Dermis microvascular lymphatic vessel endothelial cell (primary cell): Measurements from ENCODE around the gene KCNK18. TPM values are rescaled to one million over a fixed set of nuclear protein-coding genes. Genes with fewer than 3 reads are reported as not detected.
A peak's percentile ranks its signal among the peaks of the same experiment; 100 is the strongest.

Source experiments
- DNase-seq, 2 donors: peaks; one replicate each; pipeline versions ENCODE4 v3.0.0 to v3.0.0-alpha.2; 2010; ENCODE audit warnings: low read depth in 2 of 2
- total RNA-seq: library from RNA; depleted of rRNA; stranded (reverse); fragments of >200 nt; gene quantifications from 2 replicates; pipeline ENCODE4 v1.2.1, GENCODE V29; 2014

The KCNK18 gene
- total RNA-seq, result not detected in 2 replicates

- no peak for DNase-seq
These were observed at the start of gene KCNK18 for GRCh38 chr10:117197189-117197588. Gene KCNK18, plus strand, starts transcription at chr10:117197489. Its CDS starts 0 bp downstream, at chr10:117197489.

DNA sequence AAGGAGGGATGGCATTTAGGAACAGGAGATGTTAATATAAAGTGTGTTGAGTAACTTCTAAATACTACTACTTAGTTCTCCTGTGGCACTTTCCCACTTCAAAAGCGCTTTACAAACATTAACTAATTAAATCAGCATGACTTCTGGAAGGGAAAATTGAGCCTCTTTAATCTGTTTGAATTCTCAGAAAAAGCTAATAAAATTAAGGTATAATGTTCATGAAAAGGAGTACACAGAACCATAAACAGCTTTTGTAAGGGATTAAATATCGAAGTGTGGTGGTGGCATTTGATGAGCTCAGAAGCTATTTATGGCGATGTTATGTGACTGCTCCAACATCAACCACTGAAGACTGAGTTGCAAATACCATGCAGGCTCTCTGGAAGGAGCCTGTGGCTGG is 49.0 kb upstream of the KCNK18 start:
- DNase-seq, result no peak

DNA sequence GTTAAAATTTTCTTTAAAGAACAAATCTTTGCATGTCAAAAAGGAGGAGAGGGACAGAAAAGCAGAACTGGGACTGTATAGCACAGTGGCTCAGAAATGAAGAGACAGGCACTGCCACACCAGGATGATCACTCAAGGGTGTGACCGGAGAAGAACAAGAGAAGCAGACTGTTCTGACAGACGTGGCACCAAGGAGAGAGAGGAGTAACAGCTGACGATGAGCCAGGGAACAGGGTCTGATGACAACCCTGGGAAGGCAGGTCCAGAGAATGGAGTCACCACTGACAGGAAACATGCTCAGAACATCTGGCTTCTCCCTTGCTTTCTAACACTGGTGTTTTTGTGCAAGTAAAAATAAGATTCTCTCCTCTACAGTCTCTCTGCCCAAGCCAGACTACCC is 44.6 kb upstream of the KCNK18 start:
- DNase-seq, result no peak

DNA sequence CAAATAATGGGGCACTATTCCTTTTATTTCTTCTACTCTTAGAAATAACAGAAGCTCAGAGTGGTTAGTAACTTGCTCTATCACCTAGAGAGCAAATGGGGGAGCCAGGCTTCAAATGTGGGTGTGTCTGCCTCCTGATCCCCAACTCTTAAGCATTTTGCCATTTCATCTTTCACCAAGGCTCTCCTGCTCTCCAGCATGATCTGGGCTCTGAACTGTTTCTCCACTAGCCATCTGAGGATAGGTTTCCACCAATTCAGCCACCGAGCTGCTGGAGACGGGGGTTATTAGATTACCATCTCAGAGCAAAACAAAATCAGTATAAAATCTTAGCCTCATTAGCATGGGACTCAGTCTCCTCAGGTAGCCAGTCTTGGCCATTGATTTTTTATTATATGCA is 39.0 kb upstream of the KCNK18 start:
- no peak for DNase-seq

DNA sequence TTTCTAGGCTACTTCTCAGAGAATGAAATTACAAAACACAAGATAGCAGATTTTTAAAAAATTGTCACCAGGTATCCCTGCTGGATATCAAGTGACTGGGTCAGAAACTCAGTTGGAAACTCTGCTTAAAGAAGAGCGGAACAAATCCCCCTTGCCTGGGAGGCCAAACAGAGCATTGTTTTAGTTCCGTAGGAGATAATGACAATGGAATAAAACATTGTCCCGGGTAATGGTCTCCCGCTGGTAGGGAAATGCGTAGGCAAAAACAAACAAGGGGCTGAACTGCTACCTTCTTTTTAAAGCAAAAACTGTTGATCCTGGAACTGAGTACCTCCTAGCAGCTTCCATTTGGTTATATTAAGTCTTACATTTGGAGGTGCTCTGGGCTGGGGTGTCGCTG is 37.9 kb upstream of the KCNK18 start:
- no peak for DNase-seq

- DNase-seq, result no peak
These were observed 36.7 kb upstream of the KCNK18 start for GRCh38 chr10:117160567-117160966.

DNA sequence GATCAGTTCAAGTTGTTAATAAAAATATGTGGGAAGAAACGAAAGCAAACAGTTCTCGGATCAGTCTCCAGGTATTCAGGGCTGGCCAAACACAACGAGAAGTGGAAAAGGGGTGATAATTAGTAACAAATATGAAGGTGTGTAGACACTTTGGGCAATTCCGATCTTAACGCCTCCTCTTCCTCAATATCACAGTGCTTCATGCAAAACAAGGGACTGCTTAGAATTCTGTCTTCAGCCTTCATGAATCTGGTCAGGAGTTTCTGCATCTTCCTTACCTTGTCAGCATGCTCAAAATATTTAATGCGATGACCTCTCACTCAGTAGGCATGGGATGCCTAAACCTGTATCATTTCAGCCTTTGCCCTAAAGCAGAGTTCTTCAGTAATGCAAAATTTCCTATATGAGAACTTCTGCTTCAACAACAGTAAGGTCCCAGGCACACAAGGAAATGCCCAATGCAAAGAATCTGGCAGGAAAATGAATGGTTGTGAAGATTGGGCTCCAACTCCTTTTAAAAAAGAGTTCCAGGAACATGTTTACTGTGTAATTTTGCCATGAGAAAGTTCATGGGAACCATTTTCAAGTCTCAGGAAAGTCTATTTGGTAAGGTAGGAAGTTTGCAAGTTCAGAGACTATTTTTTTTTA is 35.8 kb upstream of the KCNK18 start:
- DNase-seq, result no peak

- DNase-seq, result no peak
These were observed 34.9 kb upstream of the KCNK18 start for GRCh38 chr10:117162093-117163060.

GRCh38 chr10:117163061-117163953 is 34.0 kb upstream of the KCNK18 start:
- DNase-seq, result no peak

DNA sequence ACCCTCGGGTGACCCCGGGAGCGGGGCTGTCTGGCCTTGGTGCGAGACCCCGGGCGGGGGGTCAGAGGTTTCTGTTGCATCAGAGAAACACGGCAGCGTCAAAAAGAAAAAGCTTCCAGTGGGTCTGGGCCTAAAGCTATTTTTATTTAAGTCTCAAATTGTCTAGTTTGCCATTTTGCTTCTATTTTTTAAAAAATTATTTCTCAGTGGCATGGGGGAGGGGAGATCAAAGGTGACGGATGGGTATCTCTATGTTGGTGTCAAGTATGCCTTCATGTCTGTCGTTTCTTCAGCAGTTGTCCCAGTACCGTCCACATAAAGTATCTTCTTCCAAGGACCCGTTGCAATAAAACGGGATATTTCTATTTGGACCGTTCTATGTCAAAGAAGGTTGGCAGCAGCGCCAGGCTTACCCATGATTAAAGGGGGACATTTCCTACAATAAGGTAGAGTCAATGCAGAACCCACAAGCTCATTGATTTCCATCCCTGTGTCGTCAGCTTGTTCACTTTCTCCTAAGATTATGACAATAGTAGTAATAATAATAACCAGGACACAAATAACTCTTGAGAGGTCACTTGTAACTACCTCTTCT is 33.2 kb upstream of the KCNK18 start:
- DNase-seq, result no peak

GRCh38 chr10:117164592-117165537 is 32.4 kb upstream of the KCNK18 start:
- DNase-seq, result no peak

DNA sequence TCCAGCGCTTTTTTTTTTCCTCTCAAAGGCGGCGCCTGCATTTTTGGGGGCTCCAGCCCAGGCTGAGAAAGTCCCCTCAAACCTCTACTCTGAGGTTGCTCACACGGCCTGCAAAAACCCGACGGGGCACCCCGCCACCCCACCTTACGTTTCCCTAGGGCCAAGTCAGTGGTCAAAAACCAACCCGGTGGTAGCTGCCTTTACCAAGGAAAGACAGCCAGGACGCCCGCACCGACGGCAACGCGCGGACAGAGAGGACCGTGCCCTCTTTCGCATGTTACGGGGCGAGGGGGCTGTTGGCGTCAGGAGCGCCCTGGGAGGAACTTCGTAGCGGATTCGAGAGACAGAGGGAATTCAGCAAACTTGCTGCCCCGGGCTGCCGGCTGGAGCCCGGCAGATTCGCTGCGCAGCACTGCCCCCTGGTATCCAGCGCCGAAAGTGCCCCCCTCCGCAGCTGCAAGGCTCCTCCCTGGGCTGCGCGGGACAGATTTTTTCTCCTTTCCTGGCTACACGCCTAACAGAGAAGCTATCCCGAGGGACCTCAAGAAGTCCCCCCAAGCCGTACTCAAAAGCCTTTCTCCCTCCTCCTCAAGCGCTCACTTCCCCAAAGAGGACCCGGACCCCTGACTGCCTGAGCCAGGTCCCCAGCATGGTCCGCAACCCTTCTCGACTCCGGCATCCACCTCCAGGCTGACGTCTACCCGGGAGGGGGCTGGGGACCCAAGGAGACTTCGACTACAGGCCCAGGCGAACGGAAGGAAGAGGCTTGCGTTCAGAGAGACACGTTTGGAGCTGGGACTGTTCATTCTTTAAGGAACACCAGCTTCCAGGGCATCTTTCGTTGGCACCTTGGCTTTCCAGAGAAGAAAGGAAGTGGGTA is 31.5 kb upstream of the KCNK18 start:
- peak in 1 of 2 donors; percentile 53 for DNase-seq

- no peak for DNase-seq
These were observed 30.6 kb upstream of the KCNK18 start for GRCh38 chr10:117166418-117167345.

- no peak for DNase-seq
These were observed 29.9 kb upstream of the KCNK18 start for GRCh38 chr10:117167346-117167788.

GRCh38 chr10:117167789-117168674 is 29.3 kb upstream of the KCNK18 start:
- peak in 1 of 2 donors; percentile 41 for DNase-seq

DNA sequence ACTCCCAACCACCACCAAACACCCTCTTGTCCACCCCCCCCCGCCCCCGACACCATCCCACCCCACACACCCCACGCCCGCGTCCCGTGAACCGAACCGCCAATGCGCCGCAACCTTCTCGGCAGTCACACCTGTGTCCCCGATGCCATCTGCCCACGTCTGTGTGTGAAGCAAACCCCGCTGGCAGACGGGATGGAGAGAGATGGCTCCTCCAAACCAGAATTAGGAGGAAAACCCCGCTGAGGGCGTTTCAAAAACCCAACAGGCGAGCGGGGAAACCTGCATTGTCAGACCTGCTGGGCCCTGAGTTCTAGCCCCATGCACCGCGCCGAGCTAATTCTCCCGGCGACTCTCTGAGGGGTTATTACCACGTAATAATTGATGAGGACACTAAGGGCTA is 28.6 kb upstream of the KCNK18 start:
- no peak for DNase-seq

DNA sequence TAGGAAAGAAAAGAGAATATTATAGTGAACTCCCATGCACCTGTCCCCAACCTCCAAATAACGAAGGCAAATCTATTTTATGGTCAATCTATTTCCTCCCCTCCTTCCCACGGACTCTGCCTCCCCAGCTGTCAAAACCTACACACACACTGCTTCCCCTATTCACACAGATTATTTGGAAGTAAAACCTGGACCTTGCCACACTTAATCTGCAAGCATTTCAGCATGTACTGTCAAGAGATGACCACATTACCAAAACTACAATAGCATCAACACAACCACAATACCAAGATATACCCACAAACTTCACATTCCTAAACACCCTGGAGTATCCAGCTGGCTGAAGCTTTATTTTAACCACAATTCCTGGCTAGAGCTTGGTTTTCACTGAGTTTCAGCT is 27.8 kb upstream of the KCNK18 start:
- no peak for DNase-seq
